ENCODE data around the gene TMTC1.

DNA sequence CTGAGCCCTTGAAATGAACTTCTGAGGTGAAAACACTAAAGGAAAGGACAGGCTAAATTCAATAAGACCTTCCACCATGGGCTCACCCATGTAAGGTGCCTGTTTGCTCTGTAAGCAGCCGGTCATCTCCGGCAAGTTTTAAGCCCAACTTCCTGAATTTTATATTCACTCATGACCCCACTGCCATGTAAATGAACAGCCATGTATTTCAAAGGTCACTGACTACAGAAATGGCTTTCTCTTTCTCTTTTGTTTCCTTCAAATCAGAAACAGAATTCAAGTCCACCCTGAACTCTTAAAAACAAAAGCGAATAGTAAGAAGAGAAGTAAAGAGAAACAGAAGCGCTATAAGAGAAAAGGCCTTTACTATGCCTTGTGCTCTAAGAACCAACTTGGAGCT is 224.5 kb downstream of the TMTC1 start:
- no peak for TF ChIP-seq POLR2A (IDR thresholded peaks at IDR 0.05)
- TF ChIP-seq, protein P1, sequence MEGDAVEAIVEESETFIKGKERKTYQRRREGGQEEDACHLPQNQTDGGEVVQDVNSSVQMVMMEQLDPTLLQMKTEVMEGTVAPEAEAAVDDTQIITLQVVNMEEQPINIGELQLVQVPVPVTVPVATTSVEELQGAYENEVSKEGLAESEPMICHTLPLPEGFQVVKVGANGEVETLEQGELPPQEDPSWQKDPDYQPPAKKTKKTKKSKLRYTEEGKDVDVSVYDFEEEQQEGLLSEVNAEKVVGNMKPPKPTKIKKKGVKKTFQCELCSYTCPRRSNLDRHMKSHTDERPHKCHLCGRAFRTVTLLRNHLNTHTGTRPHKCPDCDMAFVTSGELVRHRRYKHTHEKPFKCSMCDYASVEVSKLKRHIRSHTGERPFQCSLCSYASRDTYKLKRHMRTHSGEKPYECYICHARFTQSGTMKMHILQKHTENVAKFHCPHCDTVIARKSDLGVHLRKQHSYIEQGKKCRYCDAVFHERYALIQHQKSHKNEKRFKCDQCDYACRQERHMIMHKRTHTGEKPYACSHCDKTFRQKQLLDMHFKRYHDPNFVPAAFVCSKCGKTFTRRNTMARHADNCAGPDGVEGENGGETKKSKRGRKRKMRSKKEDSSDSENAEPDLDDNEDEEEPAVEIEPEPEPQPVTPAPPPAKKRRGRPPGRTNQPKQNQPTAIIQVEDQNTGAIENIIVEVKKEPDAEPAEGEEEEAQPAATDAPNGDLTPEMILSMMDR (IDR thresholded peaks at IDR 0.05), result no peak

Data from heart left ventricle (tissue), 13 donors.